Colonic mucosa (tissue), 4 donors: ENCODE measurements around the gene DDOST. TPM values are rescaled to one million over a fixed set of nuclear protein-coding genes. Genes with fewer than 3 reads are reported as not detected.
"Not testable (repeated sequence)": the region's sequence is repeated elsewhere in the genome, so short reads cannot be mapped to it uniquely, and the experiment has no call there.

Source experiments
- DNase-seq: peaks from one replicate; pipeline ENCODE4 v3.0.0-alpha.2; 2020
- H3K27ac ChIP-seq: fragments of 200-600 bp; one replicate; pipeline ENCODE4 v1.8.0; 2021
- H3K27me3 ChIP-seq: fragments of 200-600 bp; one replicate; pipeline ENCODE4 v1.8.0; 2021
- H3K36me3 ChIP-seq: fragments of 200-600 bp; one replicate; pipeline ENCODE4 v1.8.0; 2021
- H3K4me1 ChIP-seq: fragments of 200-600 bp; one replicate; pipeline ENCODE4 v1.8.0; 2021; ENCODE audit warnings: mild to moderate bottlenecking
- H3K4me3 ChIP-seq: fragments of 200-600 bp; one replicate; pipeline ENCODE4 v1.8.0; 2021
- H3K9ac ChIP-seq, 2 donors: one replicate each; pipeline ENCODE4 v1.7.0; 2013; ENCODE audit warnings: control low read depth in 2 of 2, low read depth in 2 of 2, low read length in 2 of 2
- H3K9me3 ChIP-seq: fragments of 200-600 bp; one replicate; pipeline ENCODE4 v1.8.0; 2021
- CTCF ChIP-seq: fragments of 200-600 bp; IDR thresholded peaks from one replicate; pipeline ENCODE4 v1.8.0; 2022; ENCODE audit warnings: antibody characterized with exemption, mild to moderate bottlenecking
- intact Hi-C: fragments of 100-400 bp; cut with DNase I; formaldehyde crosslinking; loops from one replicate; pipeline ENCODE4 v1.14.1; 2022
- total RNA-seq, 2 donors: library from RNA; stranded (reverse); fragmentation: NEBNext Ultra II Directional in 1 of 2; extraction: Animal tissue kit (Norgen Biotek cat#: 25700) in 1 of 2; gene quantifications; one replicate each; pipeline ENCODE4 v1.2.1, GENCODE V29; 2021
- donor health status: healthy.
- donor health status: DM: no; HTN: no; CAD: no.
- donor health status: DM: no; HTN: no; CAD: no.

Gene DDOST
- total RNA-seq, 2 donors from 2014 or later: 233 to 364 TPM

GRCh38 chr1:20678599-20678998 is 17.4 kb upstream of the DDOST start:
- Histone ChIP-seq H3K36me3 (no peaks in the 10 kb centered on the region), H3K27me3 (no peaks in the 10 kb centered on the region), H3K27ac (no peak overlapping the region), H3K4me3 (no peak overlapping the region), H3K9ac (no peak overlapping the region), H3K4me1 (no peaks in the 10 kb centered on the region), H3K9me3 (no peaks in the 10 kb centered on the region)
- TF ChIP-seq CTCF: no peak
- intact Hi-C loops: no loop called here
- DNase-seq: no peak

GRCh38 chr1:20673626-20674025 is 12.5 kb upstream of the DDOST start:
- H3K4me1 ChIP-seq, H3K4me3 ChIP-seq, H3K27me3 ChIP-seq, H3K36me3 ChIP-seq, intact Hi-C loops, H3K9me3 ChIP-seq, DNase-seq, H3K27ac ChIP-seq, H3K9ac ChIP-seq: not testable (repeated sequence)

- Histone ChIP-seq H3K4me3 (no peak overlapping the region), H3K9ac (no peak overlapping the region), H3K27me3 (no peaks in the 10 kb centered on the region), H3K27ac (no peak overlapping the region), H3K36me3 (no peaks in the 10 kb centered on the region), H3K9me3 (no peaks in the 10 kb centered on the region), H3K4me1 (no peaks in the 10 kb centered on the region)
- TF ChIP-seq CTCF: no peak
- DNase-seq: no peak
- intact Hi-C loops: no loop called here
Measured at GRCh38 chr1:20672265-20672632, 11.1 kb upstream of the DDOST start.

DNA sequence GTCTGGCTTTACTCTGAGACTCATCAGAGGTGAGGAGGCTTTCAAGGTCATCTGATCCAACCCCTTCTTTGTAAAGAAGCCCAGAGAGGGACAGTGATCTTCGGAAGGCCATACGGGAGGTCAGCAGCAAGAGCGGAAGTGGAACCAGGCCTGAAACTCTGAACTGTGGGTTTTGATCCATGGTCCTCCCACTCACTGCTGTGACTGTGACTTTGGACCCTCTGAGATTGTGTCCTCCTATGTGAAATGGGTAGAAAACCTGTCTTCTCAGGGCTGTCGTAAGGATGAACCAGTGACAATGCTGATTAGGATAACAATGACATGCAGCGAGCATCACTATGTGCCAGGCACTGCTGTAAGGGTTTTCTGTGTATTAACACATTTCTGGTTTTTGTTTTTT is 9.8 kb upstream of the DDOST start:
- H3K36me3 ChIP-seq: no peaks in the 10 kb centered on the region
- no peaks in the 10 kb centered on the region for H3K27me3 ChIP-seq
- no peak overlapping the region for H3K27ac ChIP-seq
- DNase-seq: no peak
- TF ChIP-seq CTCF: no peak
- no peak overlapping the region for H3K4me3 ChIP-seq
- no peaks in the 10 kb centered on the region for H3K9me3 ChIP-seq
- intact Hi-C loops: no loop called here
- no peaks in the 10 kb centered on the region for H3K4me1 ChIP-seq
- H3K9ac ChIP-seq: no peak overlapping the region

- no peak overlapping the region for H3K27ac ChIP-seq
- H3K9me3 ChIP-seq: no peaks in the 10 kb centered on the region
- no peaks in the 10 kb centered on the region for H3K27me3 ChIP-seq
- H3K36me3 ChIP-seq: no peaks in the 10 kb centered on the region
- no peak overlapping the region for H3K4me3 ChIP-seq
- no peak overlapping the region for H3K9ac ChIP-seq
- intact Hi-C loops: no loop called here
- no peaks in the 10 kb centered on the region for H3K4me1 ChIP-seq
- TF ChIP-seq CTCF: no peak
- DNase-seq: no peak
Measured at GRCh38 chr1:20668581-20668980, 7.4 kb upstream of the DDOST start.

GRCh38 chr1:20666804-20667203 is 5.6 kb upstream of the DDOST start:
- no peak for DNase-seq
- H3K9ac ChIP-seq: no peak overlapping the region
- no peak overlapping the region for H3K27ac ChIP-seq
- H3K9me3 ChIP-seq: no peaks in the 10 kb centered on the region
- H3K4me3 ChIP-seq: no peak overlapping the region
- intact Hi-C loops: no loop called here
- H3K4me1 ChIP-seq: no peaks in the 10 kb centered on the region
- H3K36me3 ChIP-seq: no peaks in the 10 kb centered on the region
- H3K27me3 ChIP-seq: no peaks in the 10 kb centered on the region
- no peak for TF ChIP-seq CTCF
